ENCODE results near the gene PRCC.

The PRCC gene

GRCh38 chr1:156842618-156843300 lies 75.4 kb downstream of the PRCC start:
- no peak for DNase-seq (ENCODE audit: low read depth in 2 of 2)

GRCh38 chr1:156844102-156844501 lies 76.8 kb downstream of the PRCC start:
- no peak for DNase-seq (ENCODE audit: low read depth in 2 of 2)

- DNase-seq (ENCODE audit: low read depth in 2 of 2), result no peak
These were observed 77.3 kb downstream of the PRCC start for GRCh38 chr1:156844638-156845037.

GRCh38 chr1:156845055-156845952 lies 78.0 kb downstream of the PRCC start:
- DNase-seq (ENCODE audit: low read depth in 2 of 2), result no peak

- no peak for DNase-seq (ENCODE audit: low read depth in 2 of 2)
These were observed 78.7 kb downstream of the PRCC start for GRCh38 chr1:156845953-156846545.

- no peak for DNase-seq (ENCODE audit: low read depth in 2 of 2)
These were observed 79.3 kb downstream of the PRCC start for GRCh38 chr1:156846643-156847042.

GRCh38 chr1:156847591-156848460 lies 80.5 kb downstream of the PRCC start:
- no peak for DNase-seq (ENCODE audit: low read depth in 2 of 2)

- peak; percentile 31 to 52 for DNase-seq (ENCODE audit: low read depth in 2 of 2)
These were observed 81.3 kb downstream of the PRCC start for GRCh38 chr1:156848461-156849150.

GRCh38 chr1:156849151-156849496 lies 81.8 kb downstream of the PRCC start:
- no peak for DNase-seq (ENCODE audit: low read depth in 2 of 2)
